Dedifferentiated amniotic fluid mesenchymal stem cell (primary cell): ENCODE results near the gene TBX19.
"Not testable (repeated sequence)": the region's sequence is repeated elsewhere in the genome, so short reads cannot be mapped to it uniquely, and the experiment has no call there.

Source experiments
- DNase-seq: peaks from one replicate; pipeline ENCODE4 v3.0.0-alpha.2; 2016; ENCODE audit errors: extremely low spot score

TBX19 gene

GRCh38 chr1:168320800-168321450, 40.2 kb downstream of the TBX19 start:
- peak; percentile 78 for DNase-seq

- DNase-seq = no peak
Observed at GRCh38 chr1:168321945-168322344, 41.3 kb downstream of the TBX19 start.

DNA sequence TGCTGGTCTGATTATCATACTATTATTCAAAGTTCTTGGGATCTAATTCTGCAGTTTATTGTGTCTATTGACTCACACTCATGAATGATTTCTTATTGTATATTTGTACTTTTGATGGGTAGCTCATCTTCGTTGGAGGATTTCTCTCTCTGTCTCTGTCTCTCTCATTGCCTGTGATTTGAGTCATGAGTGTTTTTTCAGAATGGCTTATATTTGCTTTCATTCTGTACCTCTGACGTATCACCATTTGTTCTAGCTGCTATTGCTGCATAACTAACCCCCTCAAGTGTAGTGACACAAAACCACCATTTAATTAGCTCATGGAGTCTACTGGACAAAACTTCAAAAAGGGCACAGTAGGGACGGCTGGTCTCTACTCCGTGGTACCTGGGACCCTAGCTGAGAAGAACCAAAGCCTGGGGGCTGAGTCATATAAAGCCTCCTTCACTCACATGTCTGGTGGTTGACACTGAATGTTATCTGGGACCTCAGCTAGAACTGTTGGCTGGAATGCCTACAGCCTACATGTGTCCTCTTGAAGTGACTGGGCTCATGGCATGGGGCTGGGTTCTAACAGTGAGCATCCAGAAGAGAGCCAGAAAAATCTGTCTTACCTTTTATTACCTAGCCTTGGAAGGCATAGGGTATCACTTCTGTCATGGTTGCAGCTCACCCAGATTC, 44.2 kb downstream of the TBX19 start:
- no peak for DNase-seq

DNA sequence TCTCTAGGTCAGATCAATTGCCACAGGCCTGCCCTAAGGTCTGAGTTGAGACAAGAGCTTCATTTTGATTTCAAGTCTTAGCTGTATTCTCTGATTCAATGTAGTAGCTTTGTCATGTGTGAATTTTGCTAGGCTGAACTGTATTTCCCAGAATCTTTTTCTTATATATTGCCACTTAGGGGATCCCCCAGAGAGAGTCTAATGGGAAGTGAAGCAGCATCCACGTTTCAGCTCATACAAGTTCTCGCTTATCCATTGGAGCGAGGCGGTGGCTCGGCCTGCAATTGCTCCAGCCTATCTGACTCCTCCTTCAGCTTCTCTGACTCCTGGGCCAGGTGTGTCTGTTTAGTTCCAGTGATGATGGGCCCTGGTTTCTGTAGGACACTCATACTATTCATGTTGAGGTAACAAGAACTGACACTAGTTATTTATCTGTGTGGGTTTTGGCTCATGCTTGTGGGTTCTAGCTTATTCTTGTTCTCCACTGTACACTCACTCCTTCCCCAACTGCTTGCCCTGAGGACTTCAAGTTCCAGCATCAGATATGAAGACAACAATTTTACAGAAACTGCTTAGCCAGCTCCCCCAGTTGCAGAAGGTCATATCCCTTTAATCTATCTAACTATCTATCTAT, 48.2 kb downstream of the TBX19 start:
- no peak for DNase-seq

GRCh38 chr1:168330285-168330684, 49.6 kb downstream of the TBX19 start:
- no peak for DNase-seq

DNA sequence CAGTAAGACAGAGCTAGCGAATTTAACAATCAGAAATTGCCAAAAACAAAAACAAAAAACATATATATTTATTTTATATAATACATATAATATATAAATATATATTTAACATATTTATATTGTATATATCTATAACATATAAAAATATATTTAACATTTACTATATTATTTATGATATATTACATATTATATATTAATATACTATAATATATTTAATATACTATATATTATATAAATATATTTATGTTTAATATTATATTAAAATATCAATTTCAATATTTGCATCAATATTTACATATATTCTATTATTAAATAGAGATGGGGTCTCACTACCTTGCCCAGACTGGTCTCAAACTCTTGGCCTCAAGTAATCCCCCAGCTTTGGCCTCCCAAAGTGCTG, 50.9 kb downstream of the TBX19 start:
- no peak for DNase-seq

- no peak for DNase-seq
Observed at GRCh38 chr1:168333562-168334276, 53.0 kb downstream of the TBX19 start.

DNA sequence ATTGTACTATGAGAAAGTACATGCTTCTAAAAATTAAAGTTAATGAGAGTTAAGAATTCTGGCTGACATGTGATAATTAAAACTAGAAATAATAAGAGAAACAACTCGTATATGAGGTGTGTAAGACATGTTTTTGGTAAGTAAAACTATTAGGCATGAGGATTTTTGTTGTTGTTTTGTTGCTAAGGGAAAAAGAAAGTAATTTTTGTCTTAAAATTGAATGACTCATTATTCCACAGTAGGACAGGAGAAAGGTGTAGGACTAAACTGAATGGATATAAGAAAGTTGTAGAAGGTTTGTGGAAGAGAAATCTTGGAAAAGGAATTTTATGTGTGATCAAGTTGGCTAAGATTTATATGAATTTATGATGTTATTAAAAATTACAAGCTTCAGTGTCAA, 54.8 kb downstream of the TBX19 start:
- DNase-seq = no peak

- no peak for DNase-seq
Observed at GRCh38 chr1:168338589-168339503, 58.2 kb downstream of the TBX19 start.

DNA sequence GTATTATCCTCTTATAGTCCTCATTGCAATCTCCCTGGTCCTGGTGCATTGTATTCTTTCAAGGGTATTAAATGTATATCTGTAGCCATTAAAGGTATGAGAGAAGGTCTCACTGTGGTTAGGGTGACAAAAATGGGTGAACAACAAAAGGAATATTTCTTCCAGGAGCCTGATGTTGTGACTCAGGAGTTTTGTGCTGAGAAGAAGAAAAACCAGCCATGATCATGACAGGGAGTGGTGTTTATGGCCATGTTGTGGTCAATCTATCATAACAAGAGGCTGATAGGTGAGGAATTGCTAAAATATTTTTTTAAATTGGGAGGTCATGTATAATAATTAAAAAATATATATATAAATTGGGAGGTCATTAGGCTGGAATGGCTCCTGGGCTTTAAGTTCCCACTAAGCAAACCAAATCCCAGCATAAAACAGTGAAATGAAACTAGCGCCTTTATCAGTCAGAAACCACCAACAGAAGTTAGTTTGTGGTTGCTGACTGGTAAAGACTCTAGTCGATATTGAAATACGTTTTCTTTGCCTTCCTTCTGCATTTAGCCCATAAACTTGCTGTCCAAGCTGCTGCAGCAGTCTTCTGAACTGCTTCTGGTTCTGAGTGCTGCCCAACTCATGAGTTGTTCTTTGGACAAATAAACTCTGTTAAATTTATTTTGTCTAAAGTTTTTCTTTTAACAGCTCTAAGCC, 60.3 kb downstream of the TBX19 start:
- no peak for DNase-seq

GRCh38 chr1:168341483-168341975, 60.9 kb downstream of the TBX19 start:
- peak; percentile 69 for DNase-seq

- peak; percentile 92 for DNase-seq
Observed at GRCh38 chr1:168342572-168343280, 62.0 kb downstream of the TBX19 start.

DNA sequence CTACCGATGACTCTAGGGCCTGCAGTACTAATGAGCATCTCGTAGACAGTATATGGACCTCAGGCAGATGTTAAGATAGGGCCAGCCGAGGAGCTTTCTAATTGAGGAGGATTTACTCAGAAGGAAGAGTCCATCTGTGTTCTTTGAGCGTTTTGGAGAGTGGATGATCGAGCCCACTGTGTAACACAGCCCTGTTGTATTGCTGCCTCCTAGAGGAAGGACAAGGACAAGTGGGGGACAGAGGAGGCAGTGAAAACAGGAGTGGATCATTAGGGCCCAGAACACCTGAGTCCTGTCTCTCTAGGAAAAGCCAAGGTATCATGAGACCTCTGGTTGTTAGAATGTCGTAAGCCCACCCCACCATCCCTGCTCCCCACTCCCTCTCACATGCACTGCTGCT, 62.9 kb downstream of the TBX19 start:
- no peak for DNase-seq

DNA sequence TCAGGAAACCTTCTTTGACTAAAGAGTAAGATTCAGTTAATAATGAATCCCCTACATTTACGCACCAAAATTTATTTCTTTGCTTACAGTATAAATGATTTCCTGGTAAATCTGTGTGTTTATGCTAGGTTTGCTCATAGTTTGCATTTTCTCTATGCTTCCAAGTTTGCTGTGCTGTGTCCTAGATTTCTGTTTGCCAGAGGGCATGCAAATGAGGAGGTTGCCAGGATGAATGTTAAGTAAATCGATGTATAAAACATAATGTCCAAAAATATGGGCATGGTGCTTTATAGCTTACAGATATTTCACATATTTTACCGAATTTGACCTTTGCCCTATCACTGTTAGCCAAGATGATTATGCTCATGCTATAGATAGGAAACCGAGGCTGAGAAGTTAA, 63.8 kb downstream of the TBX19 start:
- DNase-seq = no peak

DNA sequence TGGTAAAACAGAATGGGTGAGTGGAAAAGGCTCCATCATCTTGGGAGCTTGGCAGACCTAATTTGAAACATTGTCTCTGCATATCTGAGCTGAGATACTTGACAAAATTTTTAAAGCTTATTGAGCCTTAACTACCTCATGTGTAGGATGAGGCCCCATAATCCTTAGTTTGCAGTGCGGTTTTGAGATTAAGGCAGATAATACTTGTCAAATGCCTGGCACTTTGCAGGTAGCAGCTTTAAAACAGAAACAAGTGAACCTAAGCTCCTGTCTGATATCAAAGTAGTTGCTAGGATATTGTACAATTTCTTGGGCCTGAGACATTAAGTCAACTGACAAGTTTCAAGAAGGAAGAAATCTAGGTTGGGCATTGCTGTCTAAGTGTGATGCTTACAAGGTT, 65.3 kb downstream of the TBX19 start:
- DNase-seq = no peak

DNA sequence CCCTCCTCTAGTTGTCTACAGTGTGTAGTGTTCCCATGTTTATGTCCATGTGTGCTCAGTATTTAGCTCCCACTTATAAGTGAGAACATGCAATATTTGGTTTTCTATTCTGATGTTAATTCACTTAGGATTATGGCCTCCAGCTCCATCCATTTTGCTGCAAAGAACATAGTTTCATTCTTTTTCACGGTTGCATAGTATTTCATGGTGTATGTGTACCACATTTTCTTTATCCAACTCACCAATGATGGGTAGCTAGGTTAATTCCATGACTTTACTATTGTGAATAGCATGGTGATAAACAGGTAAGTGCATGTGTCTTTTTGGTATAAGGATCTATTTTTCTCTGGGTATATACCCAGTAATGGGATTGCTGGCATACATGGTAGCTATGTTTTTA, 67.0 kb downstream of the TBX19 start:
- no peak for DNase-seq

DNA sequence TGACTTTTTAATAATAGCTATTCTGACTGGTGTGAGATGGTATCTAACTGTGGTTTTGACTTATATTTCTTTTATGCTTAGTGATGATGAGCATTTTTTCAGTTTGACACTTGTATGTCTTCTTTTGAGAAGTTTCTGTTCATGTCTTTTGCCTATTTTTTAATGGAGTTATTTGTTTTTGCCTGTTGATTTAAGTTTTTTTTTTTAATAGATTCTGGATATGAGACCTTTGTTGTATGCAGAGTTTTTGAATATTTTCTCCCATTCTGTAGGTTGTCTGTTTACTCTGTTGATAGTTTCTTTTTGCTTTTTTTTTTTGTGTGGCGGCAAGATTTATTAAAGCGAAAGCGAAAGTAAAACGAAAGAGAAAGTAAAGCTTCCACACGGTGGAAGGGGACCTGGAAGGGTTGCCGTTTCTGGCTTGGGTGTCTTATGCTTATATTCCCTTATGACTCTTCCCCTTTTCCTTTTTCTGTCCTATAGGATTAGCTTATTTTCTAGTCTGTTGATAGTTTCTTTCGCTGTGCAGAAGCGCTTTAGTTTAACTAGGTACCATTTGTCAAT, 67.6 kb downstream of the TBX19 start:
- DNase-seq = no peak

DNA sequence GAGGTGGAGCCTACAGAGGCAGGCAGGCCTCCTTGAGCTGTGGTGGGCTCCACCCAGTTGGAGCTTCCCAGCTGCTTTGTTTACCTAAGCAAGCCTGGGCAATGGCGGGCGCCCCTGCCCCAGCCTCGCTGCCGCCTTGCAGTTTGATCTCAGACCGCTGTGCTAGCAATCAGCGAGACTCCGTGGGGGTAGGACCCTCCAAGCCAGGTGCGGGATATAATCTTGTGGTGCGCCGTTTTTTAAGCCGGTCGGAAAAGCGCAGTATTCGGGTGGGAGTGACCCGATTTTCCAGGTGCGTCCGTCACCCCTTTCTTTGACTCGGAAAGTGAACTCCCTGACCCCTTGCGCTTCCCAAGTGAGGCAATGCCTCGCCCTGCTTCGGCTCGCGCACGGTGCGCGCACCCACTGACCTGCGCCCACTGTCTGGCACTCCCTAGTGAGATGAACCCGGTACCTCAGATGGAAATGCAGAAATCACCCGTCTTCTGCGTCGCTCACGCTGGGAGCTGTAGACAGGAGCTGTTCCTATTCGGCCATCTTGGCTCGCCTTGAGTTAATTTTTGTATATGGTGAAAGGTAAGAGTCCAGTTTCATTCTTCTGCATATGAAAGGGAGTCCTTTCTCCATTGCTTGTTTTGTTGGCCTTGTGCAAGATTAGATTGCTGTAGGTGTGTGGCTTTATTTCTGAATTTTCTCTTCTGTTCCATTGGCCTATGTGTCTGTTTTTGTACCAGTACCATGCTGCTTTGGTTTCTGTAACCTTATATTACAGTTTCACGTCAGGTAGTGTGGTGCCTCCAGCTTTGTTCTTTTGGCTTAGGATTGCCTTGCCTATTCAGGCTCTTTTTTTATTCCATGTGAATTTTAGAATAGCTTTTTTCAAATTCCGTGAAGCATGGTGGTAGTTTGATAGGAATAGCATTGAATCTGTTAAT, 73.9 kb downstream of the TBX19 start:
- DNase-seq = not testable (repeated sequence)
